SK-MEL-5 (cell line): Measurements from ENCODE around the gene DUSP10. TPM values are rescaled to one million over a fixed set of nuclear protein-coding genes. Genes with fewer than 3 reads are reported as not detected.

ENCODE experiments used
- DNase-seq: peaks from one replicate; pipeline ENCODE4 v3.0.0-alpha.2; 2016; ENCODE audit warnings: low read depth, low spot score
- in situ Hi-C: cut with HindIII; loops from 2 replicates; pipeline ENCODE4 v1.10.0; 2016; ENCODE audit warnings: low sequenced_read_pairs, high pct_unique_total_duplicates, low pct_unique_long_range_greater_than_20kb
- total RNA-seq: library from RNA; depleted of rRNA; stranded (reverse); fragments of >200 nt; shearing (Covaris generic); gene quantifications from 2 replicates; pipeline ENCODE4 v1.2.3, GENCODE V29; 2014

The DUSP10 gene
- total RNA-seq, 1 experiment from 2014 or later: 101 TPM

GRCh38 chr1:221722254-221723017, 19.5 kb downstream of the DUSP10 start:
- no peak for DNase-seq
- in situ Hi-C loops: no loop called here

GRCh38 chr1:221720545-221720944, 21.3 kb downstream of the DUSP10 start:
- in situ Hi-C loops: no loop called here
- DNase-seq: no peak

- no peak for DNase-seq
- in situ Hi-C loops: no loop called here
These were observed 21.9 kb downstream of the DUSP10 start for GRCh38 chr1:221719987-221720386.

- no peak for DNase-seq
- in situ Hi-C loops: no loop called here
These were observed 22.7 kb downstream of the DUSP10 start for GRCh38 chr1:221719278-221719597.

- in situ Hi-C loops: no loop called here
- no peak for DNase-seq
These were observed 23.3 kb downstream of the DUSP10 start for GRCh38 chr1:221718381-221719277.

GRCh38 chr1:221717485-221717853, 24.4 kb downstream of the DUSP10 start:
- peak; percentile 66 for DNase-seq
- in situ Hi-C loops: no loop called here

GRCh38 chr1:221716713-221717484, 25.0 kb downstream of the DUSP10 start:
- in situ Hi-C loops: no loop called here
- DNase-seq: no peak

GRCh38 chr1:221715321-221716169, 26.3 kb downstream of the DUSP10 start:
- in situ Hi-C loops: no loop called here

GRCh38 chr1:221714227-221715152, 27.4 kb downstream of the DUSP10 start:
- in situ Hi-C loops: no loop called here
- DNase-seq: peak; percentile 89

More at GRCh38 chr1:221715321-221716169, 26.3 kb downstream of the DUSP10 start:
- DNase-seq: peak; percentile 91

- in situ Hi-C loops: no loop called here
- DNase-seq: peak; percentile 43
These were observed 29.0 kb downstream of the DUSP10 start for GRCh38 chr1:221712776-221713431.

- in situ Hi-C loops: no loop called here
- peak; percentile 97 for DNase-seq
These were observed 29.6 kb downstream of the DUSP10 start for GRCh38 chr1:221712198-221712684.

GRCh38 chr1:221711656-221712055, 30.2 kb downstream of the DUSP10 start:
- DNase-seq: no peak
- in situ Hi-C loops: no loop called here

GRCh38 chr1:221711063-221711577, 30.8 kb downstream of the DUSP10 start:
- DNase-seq: peak; percentile 39
- in situ Hi-C loops: no loop called here

- DNase-seq: no peak
- in situ Hi-C loops: no loop called here
These were observed 32.0 kb downstream of the DUSP10 start for GRCh38 chr1:221709854-221710253.

GRCh38 chr1:221708987-221709386, 32.9 kb downstream of the DUSP10 start:
- peak; percentile 71 for DNase-seq
- in situ Hi-C loops: no loop called here
